ENCODE results near the gene FAHD2A.
"Not testable (repeated sequence)": the region's sequence is repeated elsewhere in the genome, so short reads cannot be mapped to it uniquely, and the experiment has no call there.

Gene FAHD2A

DNA sequence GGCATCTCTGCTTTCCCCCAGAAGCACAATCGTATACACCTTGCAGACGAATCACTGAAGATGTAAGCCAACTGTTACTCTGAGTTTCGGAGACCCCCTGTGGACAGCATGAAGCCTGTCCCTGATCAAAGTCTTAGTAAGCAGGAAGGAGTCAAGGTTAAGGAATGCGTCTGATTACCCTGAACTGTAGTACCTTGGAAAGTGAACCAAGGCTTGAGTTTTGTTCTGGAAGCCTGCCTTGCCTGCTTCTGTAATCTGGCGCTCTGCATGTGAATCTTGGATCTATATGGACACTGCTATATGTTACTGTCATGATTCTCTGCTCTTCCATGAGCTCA lies 33.3 kb downstream of the FAHD2A start:
- DNase-seq: not testable (repeated sequence)

GRCh38 chr2:95442474-95443099 lies 40.1 kb downstream of the FAHD2A start:
- DNase-seq: not testable (repeated sequence)

GRCh38 chr2:95445317-95445716 lies 42.8 kb downstream of the FAHD2A start:
- DNase-seq: not testable (repeated sequence)

- DNase-seq: not testable (repeated sequence)
These were observed 60.8 kb downstream of the FAHD2A start for GRCh38 chr2:95463292-95463691.
